DMS 273 (cell line): Measurements from ENCODE around the gene YPEL4.
A peak's percentile ranks its signal among the peaks of the same experiment; 100 is the strongest.

Experiments used
- DNase-seq: peaks from one replicate; lab custom pipeline; 2025; ENCODE audit not compliant: unreplicated experiment; lab: John Stamatoyannopoulos, UW

The YPEL4 gene

DNA sequence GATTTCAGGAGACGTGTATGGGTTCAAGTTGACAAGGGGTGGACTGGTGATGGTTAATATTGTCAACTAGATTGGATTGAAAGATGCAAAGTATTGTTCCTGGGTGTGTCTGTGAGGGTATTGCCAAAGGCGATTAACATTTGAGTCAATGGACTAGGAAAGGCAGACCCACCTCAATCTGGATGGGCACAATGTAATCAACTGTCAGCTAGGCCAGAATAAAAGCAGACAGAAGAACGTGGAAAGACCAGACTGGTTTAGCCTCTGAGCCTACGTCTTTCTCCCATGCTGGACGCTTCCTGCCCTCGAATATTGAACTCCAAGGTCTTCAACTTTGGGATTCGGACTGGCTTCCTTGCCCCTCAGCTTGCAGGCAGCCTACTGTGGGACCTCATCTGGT lies 1.7 kb upstream of the YPEL4 start:
- DNase-seq, result no peak

DNA sequence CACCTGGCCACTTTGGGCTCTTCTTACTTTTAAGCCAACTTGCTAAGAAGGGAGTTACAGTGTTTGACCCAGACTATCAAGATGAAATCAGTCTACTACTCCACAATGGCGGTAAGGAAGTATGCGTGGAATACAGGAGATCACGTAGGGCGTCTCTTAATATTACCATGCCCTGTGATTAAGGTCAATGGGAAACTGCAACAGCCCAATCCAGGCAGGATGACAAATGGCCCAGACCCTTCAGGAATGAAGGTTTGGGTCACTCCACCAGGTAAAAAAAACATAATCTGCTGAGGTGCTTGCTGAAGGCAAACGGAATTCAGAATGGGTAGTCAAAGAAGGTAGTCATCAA lies 1.0 kb upstream of the YPEL4 start:
- no peak for DNase-seq

DNA sequence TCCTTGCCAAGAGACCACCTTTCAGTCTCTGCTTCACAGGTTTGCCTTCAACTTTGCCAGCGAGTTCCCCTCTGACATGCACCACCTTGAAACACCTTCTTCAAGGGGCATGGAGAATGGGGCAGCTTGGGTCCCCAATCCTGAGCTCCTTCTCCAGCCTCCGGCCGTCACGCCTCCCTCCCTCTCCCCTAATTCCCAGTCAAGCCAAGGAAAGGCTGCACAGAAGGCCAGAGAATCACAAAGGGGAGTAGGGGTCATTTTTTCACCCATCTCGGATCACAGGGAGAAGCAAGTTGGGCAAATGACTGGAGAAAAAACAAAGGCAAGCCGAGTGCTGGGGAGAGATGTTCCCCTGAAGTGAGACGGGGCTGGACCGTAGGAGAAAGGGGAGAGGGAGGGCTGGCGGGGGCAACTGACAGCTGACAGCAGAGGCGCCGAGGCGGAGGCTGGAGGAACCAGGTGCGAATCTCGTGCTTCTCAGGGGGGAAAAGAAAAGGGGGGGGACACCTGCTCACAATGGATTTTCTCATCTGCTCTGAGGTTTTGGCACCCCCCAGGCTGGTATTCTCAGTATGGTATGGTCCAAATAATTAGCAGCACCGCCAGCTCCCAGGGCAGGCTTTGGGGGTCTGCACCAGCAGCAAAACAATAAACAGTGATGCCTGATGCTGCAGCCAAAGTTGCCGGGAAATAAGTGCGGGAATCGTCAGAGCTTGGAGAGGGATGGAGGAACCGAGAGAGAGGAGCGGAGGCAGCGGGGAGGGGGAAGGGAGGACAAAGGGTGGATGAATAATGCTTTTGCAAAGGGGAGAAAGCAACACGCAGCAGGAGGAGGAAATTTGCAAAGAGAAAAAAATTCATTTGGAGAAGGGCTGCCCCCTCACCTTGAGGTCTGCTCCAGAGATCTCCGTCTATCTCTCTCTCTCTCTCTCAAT lies 644 bp downstream of the YPEL4 start:
- DNase-seq, result no peak

DNA sequence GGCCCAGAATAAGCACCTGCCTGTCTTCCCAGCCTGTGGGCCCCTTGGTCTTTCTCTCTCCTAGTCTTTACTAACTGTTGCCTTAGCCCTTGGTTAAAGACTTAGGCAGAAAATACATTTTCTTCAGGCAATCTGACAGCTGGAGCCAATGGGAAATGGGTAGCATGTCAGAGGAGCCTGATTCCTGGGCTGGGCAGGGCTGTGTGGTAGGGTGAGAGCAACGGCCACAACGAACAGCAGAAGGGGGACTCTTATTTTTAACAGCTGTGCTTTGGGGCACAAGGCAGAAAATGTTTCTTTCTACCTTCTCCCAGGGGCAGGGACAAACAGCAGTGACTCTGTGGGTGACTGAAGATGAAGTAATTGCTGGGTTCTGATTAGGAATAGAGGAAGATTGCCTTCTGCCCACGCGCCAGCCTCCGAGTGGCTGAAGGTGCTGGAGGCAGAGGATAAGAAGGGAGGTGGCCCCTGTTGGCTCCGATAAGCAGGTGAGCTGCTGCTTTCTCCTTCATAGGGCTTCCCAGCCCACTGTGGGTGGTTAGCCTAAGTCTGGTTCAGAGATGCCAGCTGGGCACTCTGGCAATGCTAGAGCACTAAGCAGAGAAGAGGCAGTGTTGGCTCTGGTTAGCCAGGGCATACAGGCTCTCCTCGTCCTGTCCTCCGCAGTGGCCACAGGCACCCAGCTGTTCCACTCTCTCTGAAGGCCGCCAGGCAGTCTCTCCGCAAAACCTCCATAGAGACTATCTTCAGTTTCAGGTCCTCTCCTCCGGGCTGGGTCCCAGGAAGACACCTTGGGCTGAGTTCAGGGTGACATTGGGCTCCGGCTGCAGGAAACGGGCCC lies 1.5 kb downstream of the YPEL4 start:
- peak; percentile 38 for DNase-seq

DNA sequence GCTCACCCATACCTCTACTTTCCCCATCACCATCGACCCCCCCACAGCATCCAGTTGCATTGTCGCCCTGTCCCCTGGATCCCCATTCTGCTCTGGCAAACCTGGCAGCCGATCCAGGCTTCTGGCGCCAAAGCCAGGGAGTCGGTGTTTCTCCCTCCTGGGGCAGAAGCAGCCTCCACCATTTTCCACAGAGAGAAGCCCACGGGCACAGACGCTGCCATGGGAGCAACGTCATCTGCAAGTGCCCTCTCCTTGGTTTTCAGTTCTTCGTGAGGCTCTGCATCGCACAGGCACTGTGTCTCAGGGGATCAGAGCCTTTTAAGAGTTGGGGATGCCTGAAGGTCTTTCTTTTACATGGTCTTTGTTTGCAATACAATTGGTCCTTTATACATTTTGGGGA lies 2.3 kb downstream of the YPEL4 start:
- DNase-seq, result no peak

DNA sequence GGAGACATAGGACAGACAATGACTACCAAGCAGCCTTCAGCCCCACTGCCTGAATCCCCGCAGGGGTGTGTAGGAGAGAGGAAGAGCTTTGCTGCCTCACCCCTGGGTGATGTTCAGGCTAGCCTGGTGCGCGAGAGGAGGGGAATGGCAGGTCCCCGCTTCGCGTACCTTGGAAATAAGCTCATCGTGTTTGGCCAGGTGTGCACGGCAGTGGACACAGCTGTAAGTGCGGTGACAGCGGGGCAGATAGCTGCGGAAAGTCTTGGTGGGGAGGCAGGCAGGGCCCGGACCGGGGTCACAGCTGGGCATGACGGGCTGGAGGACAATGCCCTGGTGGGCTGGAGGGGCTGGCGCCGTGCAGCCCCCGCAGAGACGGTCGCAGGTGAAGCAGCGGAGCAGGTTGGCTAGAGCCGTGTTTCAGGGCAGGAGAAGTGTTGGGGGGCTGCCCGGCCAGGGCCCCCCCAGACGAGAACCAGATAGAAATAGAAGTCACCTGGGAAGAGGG lies 2.9 kb downstream of the YPEL4 start:
- DNase-seq, result no peak

DNA sequence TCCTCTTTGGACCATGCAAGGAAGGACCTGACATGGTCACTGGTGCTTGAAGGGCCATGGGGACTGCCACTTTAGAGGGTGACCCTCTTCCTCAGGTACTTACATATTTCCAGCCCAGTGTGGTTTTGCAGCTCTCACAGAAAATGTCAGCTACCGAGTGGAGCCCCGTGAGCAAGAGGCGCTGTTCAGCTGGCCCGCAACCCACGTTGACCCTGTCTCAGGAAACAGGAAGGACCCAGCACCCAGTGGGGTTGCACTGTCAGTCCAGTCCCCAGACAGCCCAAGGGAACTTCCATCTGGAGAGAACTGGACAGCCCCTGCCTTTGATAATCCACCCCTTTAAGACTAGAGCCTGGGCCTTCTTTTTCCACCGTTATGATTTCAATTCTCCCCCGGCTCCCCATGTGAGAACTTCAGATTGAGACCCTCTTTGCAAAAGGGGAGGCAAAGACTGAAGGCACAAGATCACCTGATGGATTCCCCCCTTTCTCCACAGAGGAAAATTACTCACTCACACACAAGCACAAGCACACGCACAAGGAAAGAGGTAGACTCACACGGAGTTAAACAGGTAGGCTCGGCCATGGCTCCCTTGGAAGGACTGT lies 3.4 kb downstream of the YPEL4 start:
- no peak for DNase-seq

DNA sequence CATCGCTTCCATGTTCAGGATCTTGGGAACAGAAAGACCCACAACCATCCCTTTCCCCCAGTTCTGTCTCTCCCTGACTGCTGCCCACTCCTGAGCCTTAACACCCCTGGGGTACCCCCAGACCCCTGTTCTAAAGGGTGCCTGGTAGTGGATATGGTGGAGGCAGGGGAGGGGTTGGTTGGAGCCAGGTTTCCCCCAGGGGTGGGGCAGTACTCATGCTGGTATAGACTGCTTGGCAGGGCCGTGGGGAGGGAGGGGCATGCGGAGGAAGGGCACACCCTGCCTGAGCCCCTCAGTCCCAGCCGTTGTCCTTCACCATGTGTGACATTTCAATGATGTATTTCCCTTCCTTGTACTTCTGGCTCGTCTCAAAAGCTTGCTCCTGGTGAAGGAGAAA lies 4.0 kb downstream of the YPEL4 start:
- no peak for DNase-seq

DNA sequence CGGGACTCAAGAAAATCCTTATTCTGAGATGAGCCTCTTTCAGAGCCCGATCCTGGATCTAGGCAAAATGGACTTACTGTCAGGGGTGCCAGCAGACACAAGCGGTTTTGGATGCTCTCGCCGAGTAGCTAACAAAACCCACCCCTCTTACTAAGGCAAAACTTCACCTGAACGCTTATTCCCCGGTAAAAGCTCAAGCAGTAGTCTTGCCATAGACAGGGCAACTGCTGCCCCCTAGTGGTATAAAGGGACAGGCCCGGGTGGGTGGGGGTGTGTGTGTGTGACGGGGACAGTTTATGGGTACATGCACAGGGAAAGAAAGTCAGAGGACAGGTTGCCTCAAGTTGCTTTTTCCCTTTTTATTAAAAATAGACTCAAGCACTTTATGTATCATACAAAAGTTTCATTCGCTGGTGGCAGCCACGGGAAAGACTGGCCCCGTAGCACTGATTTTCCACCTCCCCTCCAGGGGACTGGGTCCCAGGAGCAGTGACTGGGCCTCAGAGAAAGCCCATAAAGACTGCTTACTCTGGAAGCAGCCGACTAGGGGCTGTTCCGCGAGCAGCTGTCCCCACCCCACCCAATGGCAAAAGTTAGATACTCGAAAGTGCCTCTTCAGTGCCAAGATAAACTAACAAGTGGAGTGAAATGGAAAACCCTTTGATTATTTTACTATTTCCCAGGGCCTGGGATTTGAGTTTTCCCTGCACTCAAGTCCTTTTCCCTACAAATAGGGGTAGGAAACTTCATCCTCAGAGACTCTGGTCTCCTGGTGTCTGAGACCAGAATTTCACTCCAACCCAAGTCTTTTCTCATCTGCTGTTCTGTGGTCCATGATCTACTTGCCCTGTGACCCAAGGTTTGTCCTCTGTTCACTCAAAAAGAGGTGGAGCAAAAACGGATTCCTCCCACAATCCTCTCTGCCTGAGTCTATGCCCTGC lies 4.7 kb downstream of the YPEL4 start:
- peak; percentile 84 for DNase-seq

DNA sequence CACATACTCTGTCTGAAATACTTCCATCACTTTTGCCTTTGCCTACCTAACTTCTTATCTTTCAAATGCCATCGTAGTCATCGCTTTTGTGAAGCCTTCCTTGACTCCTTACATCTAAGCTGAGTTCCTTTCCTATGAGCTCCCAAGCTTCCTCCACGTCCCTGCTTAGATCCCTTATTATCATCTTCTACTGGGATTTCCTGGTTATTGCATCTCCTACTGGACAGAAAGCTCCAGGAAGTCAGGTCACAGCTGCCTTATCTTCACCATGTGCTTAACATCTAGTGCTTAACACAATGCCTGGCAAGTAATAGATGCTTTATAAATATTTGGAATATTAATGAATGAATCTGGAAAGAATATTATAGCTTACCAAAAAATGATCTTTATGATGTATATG lies 5.9 kb downstream of the YPEL4 start:
- DNase-seq, result no peak

DNA sequence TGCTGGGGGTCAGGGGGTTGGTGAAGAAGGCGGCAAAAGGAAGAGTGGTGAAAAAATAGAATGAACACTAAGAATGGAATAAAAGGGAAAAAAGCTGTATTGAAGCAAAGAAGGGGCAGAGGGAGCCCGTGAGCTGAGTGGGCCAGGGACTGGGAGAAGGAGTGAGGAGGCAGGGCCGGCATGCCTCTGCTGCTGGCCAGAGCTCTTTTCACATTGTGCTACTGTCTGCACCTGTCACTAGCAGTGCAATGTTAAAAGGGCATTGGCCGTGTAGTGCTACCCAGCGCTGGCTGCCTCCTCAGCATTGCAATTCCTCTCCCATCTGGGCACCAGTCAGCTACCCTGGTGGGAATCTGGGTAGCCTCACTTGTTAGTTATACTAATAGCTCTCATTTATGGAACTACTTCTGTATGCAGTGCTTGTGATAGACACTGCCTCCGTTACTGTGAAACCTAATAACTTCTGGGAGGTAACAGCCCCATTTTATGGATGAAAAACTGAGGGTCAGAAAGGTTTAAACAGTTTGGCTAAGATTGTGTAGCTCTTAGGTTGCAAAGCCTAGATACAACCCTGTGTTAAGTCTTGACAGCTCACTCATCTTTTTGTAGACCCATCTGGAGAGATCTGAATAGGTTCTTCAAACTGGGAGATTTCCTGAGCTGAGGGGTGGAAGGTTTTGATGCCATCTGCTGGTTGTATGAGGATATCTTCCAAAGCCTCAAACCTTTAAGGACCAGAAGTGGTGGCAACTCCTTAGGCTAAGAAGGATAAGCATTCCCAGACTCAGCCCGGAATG lies 8.5 kb downstream of the YPEL4 start:
- DNase-seq, result peak; percentile 63

DNA sequence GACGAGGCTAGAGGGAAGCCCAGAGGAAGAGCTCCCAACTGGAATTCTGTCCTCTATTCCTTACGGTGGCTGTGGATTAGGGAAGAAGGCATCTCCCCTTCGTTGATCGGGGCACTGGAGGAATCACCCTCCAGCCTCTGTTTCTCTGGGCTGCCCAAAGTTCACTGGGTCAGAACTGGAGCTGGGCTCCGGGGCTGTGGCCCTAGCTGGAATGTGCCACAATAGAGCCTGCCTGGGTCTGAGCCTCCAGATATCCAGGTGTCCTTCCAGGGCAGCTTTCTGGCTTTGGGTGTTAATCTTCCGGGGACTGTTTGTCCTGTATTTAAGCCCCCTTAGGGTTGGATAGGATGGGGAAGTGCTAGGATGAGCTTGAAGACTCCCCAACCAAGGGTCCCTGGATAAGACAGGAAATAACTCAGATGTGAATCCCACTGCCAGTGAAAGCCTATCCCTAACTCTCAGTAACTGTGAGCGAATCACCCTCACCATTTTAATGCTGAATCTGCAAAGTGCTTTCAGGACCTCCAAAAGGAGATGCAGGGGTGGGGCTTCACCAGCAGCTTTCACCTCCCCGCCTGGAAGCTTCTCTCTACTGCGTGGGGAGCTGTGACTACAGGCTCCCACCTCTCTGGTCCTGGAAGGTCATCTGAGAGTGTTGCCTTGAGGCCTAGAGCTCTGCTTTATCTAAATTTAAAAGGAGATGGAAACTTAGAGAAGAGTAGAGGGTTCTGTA lies 9.5 kb downstream of the YPEL4 start:
- no peak for DNase-seq

DNA sequence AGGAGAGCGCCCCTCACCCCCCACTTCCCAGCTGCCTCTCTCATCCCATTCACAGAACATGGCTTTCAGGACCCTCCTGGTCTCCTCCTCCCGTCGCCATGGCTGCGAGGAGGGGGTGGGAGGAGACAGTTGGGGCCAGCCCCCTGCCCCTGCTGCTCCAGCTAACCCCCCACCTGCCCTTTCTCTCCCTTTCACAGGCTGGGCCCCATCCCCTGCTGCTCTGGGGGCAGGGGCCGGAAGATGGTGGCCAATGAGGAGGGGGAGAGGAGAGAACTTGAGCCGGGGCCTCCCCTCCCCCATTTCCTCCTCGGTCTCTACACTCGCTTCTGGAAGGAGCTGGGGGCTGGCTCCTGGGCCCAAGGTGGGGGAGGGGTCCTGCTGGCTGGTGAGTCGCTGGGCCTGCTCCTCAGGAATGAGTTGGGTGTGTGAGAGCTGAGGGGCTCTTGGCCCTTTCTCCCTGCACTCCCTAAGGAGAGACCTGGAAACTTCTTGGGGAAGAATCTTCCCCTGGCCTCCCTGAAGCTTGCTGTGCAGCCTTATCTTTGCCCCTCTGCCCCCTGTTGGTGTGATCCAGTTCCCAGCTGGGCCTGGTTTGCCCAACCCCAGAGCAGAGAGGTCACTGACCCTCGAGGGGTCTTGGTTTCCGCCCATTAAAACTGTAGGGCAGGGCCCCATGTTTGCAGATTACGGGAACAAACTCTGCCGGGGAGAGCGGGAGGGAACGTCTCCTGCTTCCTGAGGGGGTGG lies 10.2 kb downstream of the YPEL4 start:
- peak; percentile 38 for DNase-seq

DNA sequence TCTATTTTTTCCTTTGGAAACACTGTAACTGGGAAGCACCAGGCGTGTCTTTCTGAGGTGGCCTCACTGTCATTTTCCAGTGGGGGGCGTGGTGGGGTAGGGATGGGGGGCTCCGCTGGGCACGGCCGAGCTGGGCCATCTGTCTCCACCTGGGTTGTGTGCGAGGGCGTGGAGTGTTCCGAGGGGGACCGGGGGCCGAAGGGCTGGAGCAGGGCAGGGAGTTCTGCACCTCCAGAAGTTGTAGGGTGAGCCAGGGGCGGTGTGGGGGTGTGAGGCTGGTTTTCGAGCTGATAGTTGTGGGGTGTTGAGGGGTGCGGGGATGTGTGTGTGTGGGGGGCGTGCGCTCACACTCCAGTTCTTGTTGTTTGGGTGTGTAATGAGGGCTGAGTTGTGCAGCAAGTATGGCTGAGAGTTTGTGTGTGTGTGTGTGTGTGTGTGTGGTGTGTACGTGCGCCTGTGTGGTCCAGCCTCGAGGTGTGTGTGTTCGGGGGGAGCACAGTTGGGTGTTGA lies 10.8 kb downstream of the YPEL4 start:
- no peak for DNase-seq

DNA sequence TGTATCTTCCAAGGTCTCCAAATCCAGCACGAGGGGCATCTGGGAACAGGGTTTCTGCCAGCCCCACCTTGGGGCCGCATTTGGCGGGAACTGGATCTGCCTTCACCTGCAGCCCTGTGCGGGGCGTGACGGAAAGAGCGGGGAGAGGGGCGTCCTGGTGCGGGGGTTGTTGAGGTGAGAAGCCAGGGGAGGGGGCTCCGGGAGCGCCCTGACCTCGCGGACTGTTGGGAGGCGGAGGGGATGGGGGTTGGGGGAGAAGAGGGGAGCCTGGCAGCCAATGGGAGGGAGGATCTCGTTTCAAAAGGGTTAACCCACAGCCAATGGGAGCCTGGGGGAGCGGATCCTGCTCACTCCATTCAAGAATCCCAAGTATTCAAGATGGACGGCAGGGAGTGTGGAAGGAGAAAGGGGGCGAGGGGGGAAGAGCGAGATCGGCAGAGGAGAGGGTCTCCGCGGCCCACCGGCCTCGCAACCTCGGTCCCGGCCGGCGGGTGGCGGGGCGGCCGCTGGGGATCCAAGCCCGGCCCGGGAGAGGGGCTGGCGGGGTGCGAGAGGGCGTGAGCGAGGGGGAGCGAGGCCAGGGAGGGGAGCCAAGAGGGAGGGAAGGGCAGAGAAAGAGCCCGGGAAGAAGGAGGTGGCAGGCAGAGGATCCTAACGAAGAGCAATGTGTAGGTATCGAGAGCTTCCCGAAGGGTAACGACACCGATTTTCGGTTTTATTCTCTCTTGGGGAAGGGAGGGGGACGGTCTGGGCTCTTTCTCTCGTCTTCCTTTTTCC lies 11.5 kb downstream of the YPEL4 start:
- peak; percentile 80 for DNase-seq

DNA sequence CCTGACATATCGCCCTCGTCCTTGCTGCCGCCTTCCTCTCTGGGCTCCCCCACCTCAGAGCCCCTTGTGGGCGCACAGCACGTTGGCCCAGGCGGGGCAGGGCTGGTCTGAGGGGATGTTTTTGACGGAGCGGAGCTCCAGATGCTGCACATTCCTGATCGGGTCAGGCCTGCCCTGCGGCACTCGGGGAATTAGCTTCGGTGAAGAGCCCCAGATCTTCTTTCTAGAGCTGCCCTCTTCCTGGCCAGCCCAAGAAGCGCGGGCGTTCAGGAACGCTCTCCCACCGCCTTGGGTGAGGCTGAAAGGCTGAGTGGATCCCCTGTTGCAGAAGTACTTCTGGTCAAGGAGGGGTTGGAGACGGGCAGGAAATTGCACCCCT lies 12.1 kb downstream of the YPEL4 start:
- DNase-seq, result no peak

DNA sequence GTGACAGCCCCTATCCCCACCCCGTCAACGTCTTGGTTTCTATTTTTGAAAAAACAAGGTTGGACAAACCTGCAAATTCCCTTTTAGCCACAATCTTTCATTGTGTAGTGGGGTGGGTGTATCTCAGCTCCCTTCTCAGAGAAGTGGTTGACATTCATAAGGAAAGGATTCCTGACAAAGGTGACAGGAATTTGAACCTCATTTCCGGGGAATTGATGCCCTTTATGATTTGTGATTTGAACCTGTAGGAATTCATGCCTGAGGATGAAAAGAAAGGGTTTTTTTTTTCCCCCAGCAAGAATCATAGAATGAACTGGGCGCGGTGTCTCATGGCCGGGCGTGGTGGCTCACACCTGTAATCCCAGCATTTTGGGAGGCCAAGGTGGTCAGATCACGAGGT lies 14.5 kb downstream of the YPEL4 start:
- no peak for DNase-seq
